GM13976 (cell line): Measurements from ENCODE around the gene ZSCAN1.

Experiments used
- DNase-seq: peaks from one replicate; pipeline ENCODE4 v3.0.0; 2012; ENCODE audit warnings: low spot score
- in situ Hi-C: fragments of 300-500 bp; cut with MboI; formaldehyde crosslinking; loops from one replicate; pipeline ENCODE4 v1.12.0; 2022; ENCODE audit warnings: low sequenced_read_pairs, mixed read lengths, inconsistent platforms; ENCODE audit not compliant: unreplicated experiment
- TF ChIP-seq, protein P1 (sequence below): IDR thresholded peaks from 2 replicates; pipeline ENCODE4 v1.5.1; 2012; ENCODE audit warnings: borderline replicate concordance, mild to moderate bottlenecking; ENCODE audit not compliant: insufficient read depth; ENCODE audit errors: extremely low read depth, missing control alignments, control extremely low read depth

The ZSCAN1 gene

DNA sequence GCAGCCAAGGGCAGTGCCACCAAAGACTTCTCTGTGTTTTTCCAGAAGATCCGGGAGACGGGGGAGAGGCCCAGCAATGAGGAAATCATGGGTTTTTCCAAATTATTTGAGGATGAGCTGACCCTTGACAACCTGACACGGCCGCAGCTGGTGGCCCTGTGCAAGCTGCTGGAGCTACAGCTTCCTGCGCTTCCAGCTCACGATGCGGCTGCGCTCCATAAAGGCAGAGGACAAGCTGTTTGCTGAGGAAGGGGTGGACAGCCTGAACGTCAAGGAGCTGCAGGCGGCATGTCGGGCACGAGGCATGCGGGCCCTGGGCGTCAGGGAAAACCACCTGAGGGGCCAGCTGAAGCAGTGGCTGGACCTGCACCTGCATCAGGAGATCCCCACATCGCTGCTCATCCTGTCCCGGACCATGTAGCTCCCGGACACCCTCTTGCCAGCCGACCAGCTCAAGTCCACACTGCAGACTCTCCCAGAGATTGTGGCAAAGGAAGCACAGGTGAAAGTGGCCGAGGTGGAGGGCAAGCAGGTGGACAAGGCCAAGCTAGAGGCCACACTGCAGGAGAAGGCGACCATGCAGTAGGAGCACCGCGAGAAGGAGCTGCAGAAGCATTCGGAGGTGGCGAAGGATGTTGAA, 11.7 kb downstream of the ZSCAN1 start:
- in situ Hi-C loops: no loop called here
- TF ChIP-seq, protein P1, sequence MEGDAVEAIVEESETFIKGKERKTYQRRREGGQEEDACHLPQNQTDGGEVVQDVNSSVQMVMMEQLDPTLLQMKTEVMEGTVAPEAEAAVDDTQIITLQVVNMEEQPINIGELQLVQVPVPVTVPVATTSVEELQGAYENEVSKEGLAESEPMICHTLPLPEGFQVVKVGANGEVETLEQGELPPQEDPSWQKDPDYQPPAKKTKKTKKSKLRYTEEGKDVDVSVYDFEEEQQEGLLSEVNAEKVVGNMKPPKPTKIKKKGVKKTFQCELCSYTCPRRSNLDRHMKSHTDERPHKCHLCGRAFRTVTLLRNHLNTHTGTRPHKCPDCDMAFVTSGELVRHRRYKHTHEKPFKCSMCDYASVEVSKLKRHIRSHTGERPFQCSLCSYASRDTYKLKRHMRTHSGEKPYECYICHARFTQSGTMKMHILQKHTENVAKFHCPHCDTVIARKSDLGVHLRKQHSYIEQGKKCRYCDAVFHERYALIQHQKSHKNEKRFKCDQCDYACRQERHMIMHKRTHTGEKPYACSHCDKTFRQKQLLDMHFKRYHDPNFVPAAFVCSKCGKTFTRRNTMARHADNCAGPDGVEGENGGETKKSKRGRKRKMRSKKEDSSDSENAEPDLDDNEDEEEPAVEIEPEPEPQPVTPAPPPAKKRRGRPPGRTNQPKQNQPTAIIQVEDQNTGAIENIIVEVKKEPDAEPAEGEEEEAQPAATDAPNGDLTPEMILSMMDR: no peak
- DNase-seq: no peak

GRCh38 chr19:58046856-58047255, 13.0 kb downstream of the ZSCAN1 start:
- TF ChIP-seq, protein P1: no peak
- no peak for DNase-seq
- in situ Hi-C loops: no loop called here

- no peak for DNase-seq
- in situ Hi-C loops: no loop called here
- TF ChIP-seq, protein P1: no peak
These were observed 13.8 kb downstream of the ZSCAN1 start for GRCh38 chr19:58047672-58048071.

GRCh38 chr19:58052256-58052655, 18.4 kb downstream of the ZSCAN1 start:
- TF ChIP-seq, protein P1: no peak
- in situ Hi-C loops: no loop called here
- DNase-seq: peak; percentile 27

DNA sequence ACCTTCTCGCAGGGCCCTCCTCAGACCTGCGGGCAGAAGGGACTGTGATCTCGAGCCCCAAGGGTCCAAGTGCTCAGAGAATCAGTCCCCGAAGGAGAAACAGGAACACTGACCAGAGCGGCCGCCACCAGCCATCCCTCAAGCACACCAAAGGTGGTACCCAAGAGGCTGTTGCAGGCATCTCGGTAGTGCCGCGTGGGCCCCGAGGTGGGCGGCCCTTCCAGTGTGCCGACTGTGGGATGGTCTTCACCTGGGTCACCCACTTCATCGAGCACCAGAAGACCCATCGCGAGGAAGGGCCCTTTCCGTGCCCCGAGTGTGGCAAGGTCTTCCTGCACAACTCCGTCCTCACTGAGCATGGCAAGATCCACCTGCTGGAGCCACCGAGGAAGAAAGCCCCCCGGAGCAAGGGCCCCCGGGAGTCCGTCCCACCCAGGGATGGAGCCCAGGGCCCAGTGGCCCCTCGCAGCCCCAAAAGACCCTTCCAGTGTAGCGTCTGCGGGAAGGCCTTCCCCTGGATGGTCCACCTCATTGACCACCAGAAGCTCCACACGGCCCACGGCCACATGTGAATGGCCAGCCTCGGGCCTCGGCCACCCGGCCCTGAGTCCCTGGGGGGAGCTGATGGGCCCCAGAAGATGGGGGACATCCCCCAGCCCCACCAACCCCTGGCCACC, 19.8 kb downstream of the ZSCAN1 start:
- DNase-seq: peak; percentile 35
- TF ChIP-seq, protein P1: no peak
- in situ Hi-C loops: no loop called here

DNA sequence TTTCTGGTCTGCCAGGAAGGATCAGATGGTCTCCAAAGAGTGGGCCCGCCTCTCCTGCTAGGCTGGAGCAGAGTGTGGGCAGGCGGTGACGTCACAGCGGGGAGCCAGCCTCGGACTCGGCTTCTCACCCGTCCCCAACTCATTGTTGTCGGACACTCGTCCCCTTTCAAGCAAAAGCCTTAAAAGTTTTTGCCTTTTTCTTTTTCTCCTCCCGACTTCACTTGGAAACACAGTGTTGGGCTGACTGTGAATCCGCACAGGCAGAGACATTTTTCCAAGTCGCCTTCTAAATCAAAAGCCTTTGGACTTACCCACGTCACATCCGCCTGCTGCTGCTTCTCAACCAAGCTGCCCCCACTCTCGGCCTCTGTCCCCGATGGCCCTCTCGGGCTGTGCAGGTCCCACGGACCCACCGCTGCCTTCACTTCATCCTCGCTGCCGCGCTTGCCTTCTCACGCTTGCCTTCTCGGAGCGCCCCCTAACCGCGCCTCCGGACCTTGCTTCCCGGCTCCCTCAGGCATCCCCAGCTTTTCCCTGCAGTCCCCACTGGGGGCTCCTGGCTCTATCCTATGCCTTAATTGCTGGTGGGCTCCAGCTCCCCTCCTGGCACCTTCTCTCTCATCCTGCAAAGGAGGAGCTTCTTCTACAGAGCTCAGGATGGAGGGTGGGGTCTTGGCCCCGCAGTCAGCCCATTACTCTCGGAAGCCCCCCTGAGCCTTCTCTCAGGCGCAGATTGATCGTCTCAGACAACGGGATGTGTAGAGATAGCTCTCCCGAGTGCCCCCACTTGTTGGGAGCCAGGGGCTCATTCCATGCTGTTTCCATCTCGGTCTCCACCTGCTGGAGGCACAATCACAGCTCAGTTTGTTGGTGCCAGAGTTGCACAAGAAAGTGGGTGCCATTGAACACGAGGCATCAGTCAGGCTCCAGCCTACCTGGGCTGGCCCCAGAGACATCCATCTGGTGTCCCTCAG, 21.4 kb downstream of the ZSCAN1 start:
- TF ChIP-seq, protein P1: no peak
- peak; percentile 26 for DNase-seq
- in situ Hi-C loops: no loop called here
